OCI-LY7 (cell line): ENCODE measurements around the gene RBM14. TPM values are rescaled to one million over a fixed set of nuclear protein-coding genes. Genes with fewer than 3 reads are reported as not detected.

Experiments
- Bru-seq: library from RNA; stranded (reverse); fragments of 400-500 nt; gene quantifications from one replicate; lab custom pipeline; 2021; lab: Mats Ljungman, UMichigan
- BruChase-seq, 2 experiments: library from RNA; stranded (reverse); fragments of 400-500 nt; gene quantifications; one replicate each; lab custom pipeline; 2021; lab: Mats Ljungman, UMichigan
- BruUV-seq: library from RNA; stranded (reverse); fragments of 400-500 nt; replicated peaks from 2 replicates; lab custom pipeline; 2021; lab: Mats Ljungman, UMichigan
- CTCF ChIA-PET: fragments of 300-600 bp; sonication (Branson Sonifier 250); formaldehyde crosslinking; loops from one replicate; lab custom pipeline; 2022; ENCODE audit warnings: antibody characterized with exemption; ENCODE audit not compliant: unreplicated experiment; lab: Charles Lee
- POLR2A ChIA-PET: fragments of 300-600 bp; sonication (Branson Sonifier 250); formaldehyde crosslinking; loops from one replicate; lab custom pipeline; 2022; ENCODE audit warnings: antibody characterized with exemption; lab: Charles Lee
- DNase-seq: peaks from one replicate; pipeline ENCODE4 v3.0.0-alpha.2; 2015; ENCODE audit warnings: low spot score
- H2AFZ ChIP-seq: fragments of 200-600 bp; sonication (generic), shearing (Covaris generic); 2 replicates; pipeline ENCODE4 v1.6.1; 2014; ENCODE audit warnings: mild to moderate bottlenecking, antibody characterized with exemption, low read length, moderate library complexity
- H3K27ac ChIP-seq: fragments of 200-600 bp; sonication (generic); 2 replicates; pipeline ENCODE4 v1.5.1; 2014; ENCODE audit warnings: mixed run types, low read depth, mild to moderate bottlenecking, moderate library complexity, low read length, inconsistent platforms; ENCODE audit not compliant: poor library complexity, severe bottlenecking
- H3K36me3 ChIP-seq: fragments of 200-600 bp; sonication (generic); 2 replicates; pipeline ENCODE4 v1.6.1; 2014; ENCODE audit warnings: mild to moderate bottlenecking, antibody characterized with exemption, low read length, moderate library complexity, mixed read lengths; ENCODE audit not compliant: insufficient read depth
- H3K4me1 ChIP-seq: fragments of 200-600 bp; sonication (generic); 2 replicates; pipeline ENCODE4 v1.5.1; 2014; ENCODE audit warnings: mild to moderate bottlenecking, low read length; ENCODE audit not compliant: insufficient read depth, poor library complexity, severe bottlenecking
- H3K4me2 ChIP-seq: fragments of 200-600 bp; sonication (generic); 2 replicates; pipeline ENCODE4 v1.6.1; 2014; ENCODE audit warnings: mild to moderate bottlenecking, low read length
- H3K4me3 ChIP-seq: fragments of 200-600 bp; sonication (generic); 2 replicates; pipeline ENCODE4 v1.5.1; 2014; ENCODE audit warnings: mild to moderate bottlenecking, low read depth, low read length; ENCODE audit not compliant: poor library complexity, severe bottlenecking
- H3K79me2 ChIP-seq: fragments of 200-600 bp; sonication (generic); 2 replicates; pipeline ENCODE4 v1.6.1; 2016; ENCODE audit warnings: low read depth, mild to moderate bottlenecking, low read length, moderate library complexity, mixed read lengths; ENCODE audit not compliant: insufficient read depth
- H3K9me2 ChIP-seq: fragments of 200-600 bp; sonication (generic); 2 replicates; pipeline ENCODE4 v1.6.1; 2016; ENCODE audit warnings: mild to moderate bottlenecking, low read length, mixed read lengths; ENCODE audit not compliant: insufficient read depth
- H3K9me3 ChIP-seq: fragments of 200-600 bp; sonication (generic); 2 replicates; pipeline ENCODE4 v1.6.1; 2014; ENCODE audit warnings: mild to moderate bottlenecking, mixed run types, low read length, mixed read lengths
- H4K20me1 ChIP-seq: fragments of 200-600 bp; sonication (generic); 2 replicates; pipeline ENCODE4 v1.6.1; 2014; ENCODE audit warnings: mild to moderate bottlenecking, antibody characterized with exemption, low read length, moderate library complexity, mixed read lengths; ENCODE audit not compliant: insufficient read depth
- CTCF ChIP-seq: fragments of 200-600 bp; sonication (generic); conservative IDR thresholded peaks from 2 replicates; pipeline ENCODE4 v1.5.1; 2014; ENCODE audit warnings: mild to moderate bottlenecking, antibody characterized with exemption, low read length, moderate library complexity, mixed read lengths
- EZH2phosphoT487 ChIP-seq: fragments of 200-600 bp; sonication (generic); IDR thresholded peaks from 2 replicates; pipeline ENCODE4 v1.6.1; 2018; ENCODE audit warnings: low read depth, borderline replicate concordance, mild to moderate bottlenecking, mixed run types, antibody characterized with exemption, low read length, moderate library complexity, mixed read lengths
- intact Hi-C: fragments of 100-400 bp; cut with micrococcal nuclease; formaldehyde crosslinking; loops from one replicate; pipeline ENCODE4 v1.10.0; 2022; ENCODE audit not compliant: unreplicated experiment
- long read RNA-seq: library from polyadenylated mRNA; stranded (forward); transcript quantifications from one replicate; pipeline ENCODE4 v2.0.0, GENCODE V29; 2022
- total RNA-seq, 2 experiments: library from RNA; depleted of rRNA in 1 of 2; stranded (reverse); fragments of >200 nt in 1 of 2; shearing (Covaris generic) in 1 of 2; gene quantifications; 2 replicates each; pipeline ENCODE4 v1.2.3, GENCODE V29; 2014 to 2022

RBM14 gene, protein sequence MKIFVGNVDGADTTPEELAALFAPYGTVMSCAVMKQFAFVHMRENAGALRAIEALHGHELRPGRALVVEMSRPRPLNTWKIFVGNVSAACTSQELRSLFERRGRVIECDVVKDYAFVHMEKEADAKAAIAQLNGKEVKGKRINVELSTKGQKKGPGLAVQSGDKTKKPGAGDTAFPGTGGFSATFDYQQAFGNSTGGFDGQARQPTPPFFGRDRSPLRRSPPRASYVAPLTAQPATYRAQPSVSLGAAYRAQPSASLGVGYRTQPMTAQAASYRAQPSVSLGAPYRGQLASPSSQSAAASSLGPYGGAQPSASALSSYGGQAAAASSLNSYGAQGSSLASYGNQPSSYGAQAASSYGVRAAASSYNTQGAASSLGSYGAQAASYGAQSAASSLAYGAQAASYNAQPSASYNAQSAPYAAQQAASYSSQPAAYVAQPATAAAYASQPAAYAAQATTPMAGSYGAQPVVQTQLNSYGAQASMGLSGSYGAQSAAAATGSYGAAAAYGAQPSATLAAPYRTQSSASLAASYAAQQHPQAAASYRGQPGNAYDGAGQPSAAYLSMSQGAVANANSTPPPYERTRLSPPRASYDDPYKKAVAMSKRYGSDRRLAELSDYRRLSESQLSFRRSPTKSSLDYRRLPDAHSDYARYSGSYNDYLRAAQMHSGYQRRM
- total RNA-seq (2014; rRNA removed; shearing (Covaris generic)) (65.8 and 94.6 TPM in 2 replicates), total RNA-seq (2022) (227 and 243 TPM in 2 replicates), Bru-seq, nascent RNA (percentile 96 among the genes with signal in this experiment), BruChase-seq, experiment 1, labeled RNA remaining after a 6-hour chase (percentile 98 among the genes with signal in this experiment), BruChase-seq, experiment 2, labeled RNA remaining after a 2-hour chase (percentile 99 among the genes with signal in this experiment)
- long read RNA-seq, transcript RBM14-201 (3 exons, 2,828 nt): major isoform, 25 of 32 reads
- long read RNA-seq, partial matches to known transcripts: 7 of 32 reads
- long read RNA-seq, other reads (novel, unspliced or antisense): 0 of 32 reads

DNA sequence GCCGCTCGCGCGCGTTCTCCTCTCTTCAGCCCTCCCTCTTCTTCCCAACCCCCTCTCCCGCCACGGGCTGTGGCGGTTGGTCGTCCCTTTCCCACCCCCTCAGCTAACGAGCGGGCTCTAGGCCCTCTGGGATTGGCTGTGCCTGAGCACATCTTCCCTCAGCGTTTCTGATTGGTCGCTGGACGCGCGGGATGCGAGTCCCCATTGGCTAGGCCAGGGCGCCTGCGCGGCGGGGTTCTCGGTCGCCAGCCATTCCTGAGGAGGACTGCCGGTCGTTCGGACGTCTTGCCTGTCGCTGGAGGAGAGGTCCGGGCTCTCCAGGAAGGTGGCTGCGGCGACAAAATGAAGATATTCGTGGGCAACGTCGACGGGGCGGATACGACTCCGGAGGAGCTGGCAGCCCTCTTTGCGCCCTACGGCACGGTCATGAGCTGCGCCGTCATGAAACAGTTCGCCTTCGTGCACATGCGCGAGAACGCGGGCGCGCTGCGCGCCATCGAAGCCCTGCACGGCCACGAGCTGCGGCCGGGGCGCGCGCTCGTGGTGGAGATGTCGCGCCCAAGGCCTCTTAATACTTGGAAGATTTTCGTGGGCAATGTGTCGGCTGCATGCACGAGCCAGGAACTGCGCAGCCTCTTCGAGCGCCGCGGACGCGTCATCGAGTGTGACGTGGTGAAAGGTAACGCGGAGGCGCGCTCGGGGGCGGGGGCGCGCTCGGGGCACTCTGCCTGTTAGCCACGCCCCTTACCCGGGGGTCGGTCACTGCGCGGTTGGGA, at the start of gene RBM14:
RBM14 (plus strand) TSS at position 252 of the 776 bp plus-strand sequence; CDS start at position 343, 91 bp downstream.
- BruUV-seq: no TSS peak
- peaks cover 25% of the 10 kb centered on the region for H4K20me1 ChIP-seq
- peak within 1 kb of the TSS; percentile 43; the same call in 1 of the 2 replicates for H2AFZ ChIP-seq
- H3K79me2 ChIP-seq: peaks cover 66% of the 10 kb centered on the region
- TF ChIP-seq CTCF (no peak), EZH2phosphoT487 (no peak)
- ChIA-PET POLR2A (interaction anchor here (0.6 to 2.5 kb wide), 10 partner anchors 10 to 61 kb away, joined by 3 to 16 read pairs (median 3); partner anchors contain the start of genes RBM4 and RBM4B), CTCF (interaction anchor here (1.0 kb wide), 1 partner anchor 61 kb away, joined by 5 read pairs; the partner anchor contains the start of gene RBM4B)
- peak; percentile 100 for DNase-seq
- H3K36me3 ChIP-seq: peaks cover 48% of the 10 kb centered on the region
- peak within 1 kb of the TSS; percentile 81 for H3K27ac ChIP-seq
- peak within 1 kb of the TSS; percentile 94 for H3K4me3 ChIP-seq
- peaks cover 62% of the 10 kb centered on the region for H3K4me1 ChIP-seq
- no peaks in the 10 kb centered on the region for H3K9me3 ChIP-seq
- intact Hi-C loops: loop anchor here (1.0 to 5.0 kb wide), 5 partner anchors 22 to 74 kb away; partner anchors contain the start of genes CCDC87, CCS and RBM4
- H3K9me2 ChIP-seq: no peaks in the 10 kb centered on the region
- H3K4me2 ChIP-seq: peak within 1 kb of the TSS; percentile 86

DNA sequence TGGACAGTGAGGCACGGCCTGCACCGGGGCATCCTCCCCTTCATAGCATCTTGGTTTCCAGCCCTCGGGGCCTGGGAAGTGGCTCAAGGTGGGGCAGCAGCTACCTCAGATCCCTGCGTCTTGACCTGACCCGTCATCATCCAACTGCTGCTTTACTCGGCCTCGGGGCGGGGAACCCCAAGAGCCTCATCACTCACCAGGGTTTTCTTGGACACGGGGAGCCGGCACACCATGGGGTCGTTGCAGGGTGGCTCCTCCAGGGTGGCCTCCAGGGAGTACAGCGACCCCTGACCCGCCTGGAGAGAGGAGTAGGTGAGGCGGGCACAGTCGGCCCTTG, 48.7 kb upstream of the RBM14 start:
- Histone ChIP-seq H3K4me3 (no peak overlapping the region), H3K4me2 (peak overlapping the region; percentile 5; the same call in 1 of the 2 replicates)

More for the DNA sequence above, 48.7 kb upstream of the RBM14 start:
- no peaks in the 10 kb centered on the region for H3K36me3 ChIP-seq
- H3K27ac ChIP-seq: no peak overlapping the region
- H3K4me1 ChIP-seq: no peaks in the 10 kb centered on the region
- H3K79me2 ChIP-seq: no peaks in the 10 kb centered on the region
- H3K9me2 ChIP-seq: no peaks in the 10 kb centered on the region
- no TSS peak for BruUV-seq
- DNase-seq: no peak
- H4K20me1 ChIP-seq: no peaks in the 10 kb centered on the region
- ChIA-PET POLR2A (interaction anchor here (0.7 kb wide), 1 partner anchor 12 kb away, joined by 5 read pairs; no protein-coding TSS in a partner anchor), CTCF (no interaction called here)
- no peak overlapping the region for H2AFZ ChIP-seq
- H3K9me3 ChIP-seq: no peaks in the 10 kb centered on the region
- TF ChIP-seq EZH2phosphoT487 (no peak), CTCF (no peak)
- intact Hi-C loops: no loop called here
